Embryonic facial prominence (tissue), 1 donor: ENCODE data around the gene PDE4D.
A peak's percentile ranks its signal among the peaks of the same experiment; 100 is the strongest.

Experiments
- DNase-seq: peaks from one replicate; pipeline ENCODE4 v3.0.0-alpha.2; 2016; ENCODE audit errors: extremely low spot score

The PDE4D gene

GRCh38 chr5:59367791-59368394, 525.6 kb downstream of the PDE4D start:
- DNase-seq, result peak; percentile 51

GRCh38 chr5:59366784-59367183, 526.7 kb downstream of the PDE4D start:
- no peak for DNase-seq

- DNase-seq, result no peak
These were observed 531.1 kb downstream of the PDE4D start for GRCh38 chr5:59362438-59362837.

- DNase-seq, result no peak
These were observed 532.1 kb downstream of the PDE4D start for GRCh38 chr5:59361454-59361853.

- DNase-seq, result no peak
These were observed 533.4 kb downstream of the PDE4D start for GRCh38 chr5:59360130-59360555.

- DNase-seq, result no peak
These were observed 535.3 kb downstream of the PDE4D start for GRCh38 chr5:59358005-59358861.

GRCh38 chr5:59357381-59357977, 536.0 kb downstream of the PDE4D start:
- DNase-seq, result no peak

GRCh38 chr5:59356813-59357380, 536.6 kb downstream of the PDE4D start:
- DNase-seq, result no peak

- DNase-seq, result no peak
These were observed 538.7 kb downstream of the PDE4D start for GRCh38 chr5:59354811-59355210.

- DNase-seq, result no peak
These were observed 539.3 kb downstream of the PDE4D start for GRCh38 chr5:59354274-59354673.

- DNase-seq, result no peak
These were observed 542.3 kb downstream of the PDE4D start for GRCh38 chr5:59351076-59351794.

GRCh38 chr5:59348189-59348588, 545.3 kb downstream of the PDE4D start:
- no peak for DNase-seq

- DNase-seq, result no peak
These were observed 546.5 kb downstream of the PDE4D start for GRCh38 chr5:59346982-59347381.

GRCh38 chr5:59346514-59346913, 547.0 kb downstream of the PDE4D start:
- DNase-seq, result no peak

- DNase-seq, result no peak
These were observed 551.3 kb downstream of the PDE4D start for GRCh38 chr5:59342181-59342580.

- DNase-seq, result no peak
These were observed 551.8 kb downstream of the PDE4D start for GRCh38 chr5:59341760-59342159.

- DNase-seq, result no peak
These were observed 552.4 kb downstream of the PDE4D start for GRCh38 chr5:59341155-59341554.

- no peak for DNase-seq
These were observed 552.9 kb downstream of the PDE4D start for GRCh38 chr5:59340637-59341036.

GRCh38 chr5:59337240-59337639, 556.3 kb downstream of the PDE4D start:
- DNase-seq, result no peak

GRCh38 chr5:59335544-59335943, 558.0 kb downstream of the PDE4D start:
- DNase-seq, result no peak

GRCh38 chr5:59333416-59333815, 560.1 kb downstream of the PDE4D start:
- no peak for DNase-seq
